MM.1S (cell line): Measurements from ENCODE around the gene POLR1A.

ENCODE experiments used
- DNase-seq: peaks from one replicate; pipeline ENCODE4 v3.0.0-alpha.2; 2015
- H2AFZ ChIP-seq: fragments of 300-600 bp; sonication (generic); 2 replicates; pipeline ENCODE4 v1.6.0; 2016; ENCODE audit warnings: antibody characterized with exemption, low read length
- H3F3A ChIP-seq: fragments of 300-600 bp; sonication (generic); 2 replicates; pipeline ENCODE4 v1.6.1; 2016; ENCODE audit warnings: mild to moderate bottlenecking, antibody characterized with exemption, low read length, moderate library complexity, mixed read lengths; ENCODE audit not compliant: insufficient read depth
- H3K27ac ChIP-seq: fragments of 300-600 bp; sonication (generic); 2 replicates; pipeline ENCODE4 v1.5.1; 2016; ENCODE audit warnings: mild to moderate bottlenecking, low read length
- H3K27me3 ChIP-seq: fragments of 300-600 bp; sonication (generic); replicated peaks from 2 replicates; pipeline ENCODE4 v1.6.0; 2016; ENCODE audit warnings: low read length; ENCODE audit not compliant: insufficient read depth
- H3K36me3 ChIP-seq: fragments of 300-600 bp; sonication (generic); replicated peaks from 2 replicates; pipeline ENCODE4 v1.6.1; 2016; ENCODE audit warnings: mild to moderate bottlenecking, low read length, mixed read lengths; ENCODE audit not compliant: insufficient read depth
- H3K4me1 ChIP-seq: fragments of 300-600 bp; sonication (generic); 2 replicates; pipeline ENCODE4 v1.6.1; 2016; ENCODE audit warnings: low read length, mixed read lengths
- H3K4me2 ChIP-seq: fragments of 300-600 bp; sonication (generic); 2 replicates; pipeline ENCODE4 v1.6.0; 2016; ENCODE audit warnings: low read depth, low read length
- H3K4me3 ChIP-seq: fragments of 300-600 bp; sonication (generic); 2 replicates; pipeline ENCODE4 v1.5.1; 2016; ENCODE audit warnings: low read length, mixed read lengths
- H3K79me2 ChIP-seq: fragments of 300-600 bp; sonication (generic); 2 replicates; pipeline ENCODE4 v1.6.1; 2016; ENCODE audit warnings: mixed run types, low read length, mixed read lengths
- H3K9ac ChIP-seq: fragments of 300-600 bp; sonication (generic); 2 replicates; pipeline ENCODE4 v1.6.1; 2016; ENCODE audit warnings: low read length, mixed read lengths
- H3K9me2 ChIP-seq: fragments of 300-600 bp; sonication (generic); replicated peaks from 2 replicates; pipeline ENCODE4 v1.6.1; 2016; ENCODE audit warnings: mild to moderate bottlenecking, low read length, mixed read lengths; ENCODE audit not compliant: insufficient read depth
- H3K9me3 ChIP-seq: fragments of 300-600 bp; sonication (generic); replicated peaks from 2 replicates; pipeline ENCODE4 v1.6.1; 2016; ENCODE audit warnings: mild to moderate bottlenecking, low read length, mixed read lengths; ENCODE audit not compliant: insufficient read depth
- H4K20me1 ChIP-seq: fragments of 300-600 bp; sonication (generic); 2 replicates; pipeline ENCODE4 v1.6.1; 2016; ENCODE audit warnings: mild to moderate bottlenecking, low read length, moderate library complexity, mixed read lengths; ENCODE audit not compliant: insufficient read depth
- EZH2 ChIP-seq: fragments of 300-600 bp; sonication (generic); optimal IDR thresholded peaks from 2 replicates; pipeline ENCODE3; 2017; ENCODE audit warnings: low read depth, mild to moderate bottlenecking, antibody characterized with exemption, low read length, mixed read lengths
- EZH2phosphoT487 ChIP-seq: fragments of 300-600 bp; sonication (generic); IDR thresholded peaks from 2 replicates; pipeline ENCODE4 v1.6.1; 2018; ENCODE audit warnings: antibody characterized with exemption, low read length
- TF ChIP-seq, protein P1 (sequence below): fragments of 300-600 bp; sonication (generic); IDR thresholded peaks from 2 replicates; pipeline ENCODE4 v1.5.1; 2016; ENCODE audit warnings: antibody characterized with exemption, low read length, mixed read lengths

Gene POLR1A

DNA sequence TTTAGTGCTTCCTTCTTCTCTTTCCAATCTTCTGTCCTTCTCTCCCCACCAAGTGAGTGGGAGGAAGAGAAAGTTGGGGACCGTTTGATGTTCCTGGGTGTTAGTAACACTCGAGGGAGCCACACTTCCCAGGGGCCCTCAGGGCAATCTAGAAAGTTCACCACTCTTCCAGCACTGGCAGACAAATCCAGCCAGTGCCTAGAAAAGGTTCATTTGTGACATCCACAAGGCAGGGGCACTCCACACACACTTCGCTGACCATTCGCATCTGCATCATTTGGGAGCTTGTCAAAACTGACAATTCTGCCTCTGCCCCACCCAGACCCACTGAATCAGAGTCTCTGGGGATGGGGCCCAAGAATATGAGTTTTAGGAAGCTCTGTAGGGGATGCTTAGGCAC lies 130.1 kb downstream of the POLR1A start:
- Histone ChIP-seq H3K9me3 (no peaks in the 10 kb centered on the region), H3K9ac (no peak overlapping the region), H3K4me3 (no peak overlapping the region), H3K4me2 (no peak overlapping the region), H4K20me1 (no peaks in the 10 kb centered on the region), H3K36me3 (no peaks in the 10 kb centered on the region), H3K9me2 (no peaks in the 10 kb centered on the region), H2AFZ (no peak overlapping the region), H3K27me3 (no peaks in the 10 kb centered on the region), H3K27ac (no peak overlapping the region), H3K79me2 (no peaks in the 10 kb centered on the region), H3K4me1 (peaks cover 8% of the 10 kb centered on the region), H3F3A (no peaks in the 10 kb centered on the region; the same call in 1 of the 2 replicates)
- DNase-seq: no peak
- no peak for TF ChIP-seq EZH2phosphoT487
- no peak for TF ChIP-seq EZH2
- TF ChIP-seq, protein P1, sequence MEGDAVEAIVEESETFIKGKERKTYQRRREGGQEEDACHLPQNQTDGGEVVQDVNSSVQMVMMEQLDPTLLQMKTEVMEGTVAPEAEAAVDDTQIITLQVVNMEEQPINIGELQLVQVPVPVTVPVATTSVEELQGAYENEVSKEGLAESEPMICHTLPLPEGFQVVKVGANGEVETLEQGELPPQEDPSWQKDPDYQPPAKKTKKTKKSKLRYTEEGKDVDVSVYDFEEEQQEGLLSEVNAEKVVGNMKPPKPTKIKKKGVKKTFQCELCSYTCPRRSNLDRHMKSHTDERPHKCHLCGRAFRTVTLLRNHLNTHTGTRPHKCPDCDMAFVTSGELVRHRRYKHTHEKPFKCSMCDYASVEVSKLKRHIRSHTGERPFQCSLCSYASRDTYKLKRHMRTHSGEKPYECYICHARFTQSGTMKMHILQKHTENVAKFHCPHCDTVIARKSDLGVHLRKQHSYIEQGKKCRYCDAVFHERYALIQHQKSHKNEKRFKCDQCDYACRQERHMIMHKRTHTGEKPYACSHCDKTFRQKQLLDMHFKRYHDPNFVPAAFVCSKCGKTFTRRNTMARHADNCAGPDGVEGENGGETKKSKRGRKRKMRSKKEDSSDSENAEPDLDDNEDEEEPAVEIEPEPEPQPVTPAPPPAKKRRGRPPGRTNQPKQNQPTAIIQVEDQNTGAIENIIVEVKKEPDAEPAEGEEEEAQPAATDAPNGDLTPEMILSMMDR: no peak

- Histone ChIP-seq H3K36me3 (no peaks in the 10 kb centered on the region), H3K4me3 (no peak overlapping the region), H3K4me2 (no peak overlapping the region), H4K20me1 (no peaks in the 10 kb centered on the region), H3K27ac (no peak overlapping the region), H2AFZ (no peak overlapping the region), H3K4me1 (peaks cover 5% of the 10 kb centered on the region), H3F3A (no peaks in the 10 kb centered on the region; the same call in 1 of the 2 replicates), H3K27me3 (no peaks in the 10 kb centered on the region), H3K9me3 (no peaks in the 10 kb centered on the region), H3K9me2 (no peaks in the 10 kb centered on the region), H3K79me2 (no peaks in the 10 kb centered on the region), H3K9ac (no peak overlapping the region)
- no peak for DNase-seq
- no peak for TF ChIP-seq EZH2phosphoT487
- TF ChIP-seq, protein P1: no peak
- no peak for TF ChIP-seq EZH2
Observed at GRCh38 chr2:85974390-85974789, 131.3 kb downstream of the POLR1A start.

- TF ChIP-seq EZH2: no peak
- TF ChIP-seq EZH2phosphoT487: no peak
- TF ChIP-seq, protein P1: no peak
- DNase-seq: no peak
Observed at GRCh38 chr2:85972355-85972754, 133.3 kb downstream of the POLR1A start.

More at GRCh38 chr2:85972355-85972754, 133.3 kb downstream of the POLR1A start:
- Histone ChIP-seq H3K9me3 (no peaks in the 10 kb centered on the region), H3F3A (no peaks in the 10 kb centered on the region), H4K20me1 (no peaks in the 10 kb centered on the region), H3K4me2 (no peak overlapping the region), H2AFZ (no peak overlapping the region), H3K36me3 (no peaks in the 10 kb centered on the region), H3K9ac (no peak overlapping the region), H3K27me3 (no peaks in the 10 kb centered on the region), H3K27ac (no peak overlapping the region), H3K79me2 (no peaks in the 10 kb centered on the region), H3K4me1 (no peaks in the 10 kb centered on the region), H3K9me2 (no peaks in the 10 kb centered on the region), H3K4me3 (no peak overlapping the region)
